PC-3 (cell line): ENCODE measurements around the gene ZBTB24.

Experiments
- EZH2 ChIP-seq: fragments of 300-600 bp; sonication (generic); IDR thresholded peaks from one replicate; pipeline ENCODE4 v1.6.1; 2017; ENCODE audit warnings: antibody characterized with exemption, mild to moderate bottlenecking, low read length; ENCODE audit not compliant: unreplicated experiment
- EZH2phosphoT487 ChIP-seq: fragments of 300-600 bp; sonication (generic); IDR thresholded peaks from 2 replicates; pipeline ENCODE4 v1.6.1; 2018; ENCODE audit warnings: mild to moderate bottlenecking, antibody characterized with exemption, low read length, borderline replicate concordance
- TF ChIP-seq, protein P1 (sequence below): fragments of 300-600 bp; sonication (generic); conservative IDR thresholded peaks from 2 replicates; pipeline ENCODE4 v1.5.1; 2017; ENCODE audit warnings: antibody characterized with exemption, low read depth, mild to moderate bottlenecking, low read length

DNA sequence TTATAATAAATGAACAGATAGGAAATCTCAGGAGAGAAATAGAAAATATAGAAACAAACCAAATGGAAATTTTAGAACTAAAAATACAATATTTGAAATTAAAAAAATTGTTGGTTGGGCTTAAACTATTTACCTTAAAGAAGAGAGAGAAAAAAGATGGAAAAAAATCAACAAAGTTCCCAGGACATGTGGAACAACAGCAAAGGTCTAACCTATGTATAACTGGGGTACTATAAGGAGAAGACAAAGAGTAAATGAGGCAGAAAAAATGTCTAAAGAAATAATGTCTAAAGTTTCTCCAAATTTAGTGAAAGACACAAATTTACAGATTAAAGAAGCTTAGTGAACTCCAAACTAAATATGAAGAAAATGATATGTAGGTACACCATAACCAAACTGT, 41.1 kb upstream of the ZBTB24 start:
- no peak for TF ChIP-seq EZH2
- TF ChIP-seq, protein P1, sequence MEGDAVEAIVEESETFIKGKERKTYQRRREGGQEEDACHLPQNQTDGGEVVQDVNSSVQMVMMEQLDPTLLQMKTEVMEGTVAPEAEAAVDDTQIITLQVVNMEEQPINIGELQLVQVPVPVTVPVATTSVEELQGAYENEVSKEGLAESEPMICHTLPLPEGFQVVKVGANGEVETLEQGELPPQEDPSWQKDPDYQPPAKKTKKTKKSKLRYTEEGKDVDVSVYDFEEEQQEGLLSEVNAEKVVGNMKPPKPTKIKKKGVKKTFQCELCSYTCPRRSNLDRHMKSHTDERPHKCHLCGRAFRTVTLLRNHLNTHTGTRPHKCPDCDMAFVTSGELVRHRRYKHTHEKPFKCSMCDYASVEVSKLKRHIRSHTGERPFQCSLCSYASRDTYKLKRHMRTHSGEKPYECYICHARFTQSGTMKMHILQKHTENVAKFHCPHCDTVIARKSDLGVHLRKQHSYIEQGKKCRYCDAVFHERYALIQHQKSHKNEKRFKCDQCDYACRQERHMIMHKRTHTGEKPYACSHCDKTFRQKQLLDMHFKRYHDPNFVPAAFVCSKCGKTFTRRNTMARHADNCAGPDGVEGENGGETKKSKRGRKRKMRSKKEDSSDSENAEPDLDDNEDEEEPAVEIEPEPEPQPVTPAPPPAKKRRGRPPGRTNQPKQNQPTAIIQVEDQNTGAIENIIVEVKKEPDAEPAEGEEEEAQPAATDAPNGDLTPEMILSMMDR, result no peak
- TF ChIP-seq EZH2phosphoT487, result no peak
